GM18861 (cell line): Measurements from ENCODE around the gene RNF5.
"Not testable (repeated sequence)": the region's sequence is repeated elsewhere in the genome, so short reads cannot be mapped to it uniquely, and the experiment has no call there.

Experiments
- ATAC-seq: cut with Tn5 transposase; IDR thresholded peaks from one replicate; pipeline ENCODE4 v1.9.1; 2021; ENCODE audit not compliant: unreplicated experiment

The RNF5 gene

DNA sequence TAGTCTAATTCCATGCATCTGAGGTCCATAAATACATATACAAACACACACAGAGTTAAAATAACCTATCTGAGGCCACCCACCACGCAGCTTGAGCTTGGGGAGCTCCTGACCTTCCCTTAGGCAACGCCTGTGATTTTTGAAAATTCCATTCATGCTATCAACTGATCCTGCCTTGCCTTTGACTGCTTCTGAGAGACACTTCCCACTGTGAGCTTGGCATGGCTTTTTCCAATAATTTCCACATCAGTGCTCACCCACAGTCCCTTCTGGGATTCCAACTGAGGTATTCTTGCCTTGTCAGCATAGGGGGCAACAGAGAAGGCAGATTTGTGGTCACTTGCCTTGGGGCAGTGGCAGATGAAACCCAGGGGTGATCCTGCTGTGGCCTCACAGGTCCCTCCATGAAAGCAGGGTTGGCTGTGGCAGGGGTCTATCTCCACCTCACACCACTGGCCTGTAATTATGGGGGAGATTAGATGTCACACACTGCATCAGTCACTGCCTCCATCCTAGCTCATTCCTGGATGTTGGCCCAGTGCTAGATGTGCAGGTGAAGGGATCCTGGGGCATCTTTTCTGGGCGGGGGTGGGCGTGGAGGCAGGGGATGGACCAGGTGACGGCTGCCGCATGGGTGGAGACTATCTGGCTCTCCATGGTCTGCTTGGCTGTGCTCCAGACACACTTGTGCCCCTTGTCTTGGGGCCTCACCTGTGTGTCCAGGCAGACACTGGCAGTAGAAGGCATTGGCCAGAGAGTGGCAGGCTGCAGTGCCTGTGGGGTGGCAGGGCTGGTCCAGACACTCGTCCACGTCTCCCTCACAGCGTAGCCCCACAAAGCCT, 25.4 kb downstream of the RNF5 start:
- ATAC-seq: no peak

DNA sequence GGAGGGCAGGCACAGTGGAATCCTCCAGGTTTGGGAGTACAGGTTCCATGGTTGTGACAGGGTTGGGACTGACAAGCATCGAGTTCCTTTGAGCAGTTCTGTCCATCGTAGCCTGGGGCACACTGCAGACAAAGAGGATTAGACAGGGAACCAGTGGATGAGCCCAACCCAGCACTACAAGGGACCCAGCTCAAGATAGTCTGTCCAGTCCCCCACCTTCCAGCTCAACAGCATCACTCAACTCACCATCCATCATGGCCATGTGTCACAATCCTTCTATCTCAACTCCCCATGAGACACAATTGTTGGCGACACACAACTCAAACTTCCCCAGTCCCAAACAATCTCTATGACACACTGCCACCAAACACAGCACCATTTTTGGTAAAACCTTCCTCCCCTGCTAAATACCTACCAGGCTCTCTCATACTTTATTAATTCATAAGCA, 26.1 kb downstream of the RNF5 start:
- ATAC-seq: no peak

DNA sequence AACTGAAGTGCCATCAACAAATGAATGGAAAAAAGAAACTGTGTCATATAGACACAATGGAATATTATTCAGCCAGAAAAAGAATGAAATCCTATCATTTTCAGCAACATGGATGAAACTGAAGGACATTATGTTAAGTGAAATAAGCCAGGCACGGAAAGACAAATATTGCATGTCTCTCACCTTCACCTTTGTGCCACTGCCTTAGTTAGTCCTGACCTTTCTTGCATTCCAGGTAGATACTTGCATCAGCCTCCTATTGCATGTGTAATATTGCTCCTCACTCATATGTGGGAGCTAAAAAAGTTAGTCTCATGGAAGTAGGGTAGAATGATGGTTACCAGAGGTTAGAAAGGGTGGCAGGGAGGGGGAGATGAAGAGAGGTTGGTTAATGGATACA, 30.8 kb downstream of the RNF5 start:
- ATAC-seq: no peak

- ATAC-seq: no peak
Observed at GRCh38 chr6:32210191-32210601, 32.0 kb downstream of the RNF5 start.

- not testable (repeated sequence) for ATAC-seq
Observed at GRCh38 chr6:32211432-32211831, 33.2 kb downstream of the RNF5 start.

DNA sequence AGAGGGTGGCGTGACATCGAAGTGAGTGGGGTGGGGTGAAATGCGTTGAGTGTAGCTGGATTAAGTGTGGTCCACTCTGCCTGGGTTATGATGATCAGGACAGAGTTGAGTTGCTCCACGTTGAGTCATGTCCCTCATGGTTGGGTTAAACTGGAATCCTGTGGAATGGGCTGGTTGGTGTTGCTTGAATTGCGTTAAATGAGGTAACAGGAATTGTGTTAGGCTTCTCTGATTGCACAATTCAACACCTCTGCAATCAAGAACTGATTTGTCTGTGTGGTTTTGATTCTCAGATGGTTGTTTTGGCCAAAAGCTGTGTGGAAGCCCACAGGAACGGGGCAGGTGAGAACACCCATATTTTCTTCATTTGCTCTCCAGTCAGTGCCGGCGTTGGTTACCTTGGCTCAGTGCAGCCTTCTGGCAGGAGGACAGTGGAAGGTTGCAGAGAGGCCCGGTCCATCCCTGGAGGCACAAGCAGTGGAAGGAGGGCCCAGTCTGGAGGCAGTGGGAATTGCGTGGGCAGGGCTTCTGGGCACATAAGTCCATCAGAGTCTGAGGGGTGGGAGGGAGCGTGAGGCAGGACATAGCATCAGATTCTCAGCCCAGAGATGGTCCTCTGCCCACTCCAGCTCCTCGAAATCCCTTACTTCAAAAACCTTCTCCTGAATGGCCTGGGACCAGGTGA, 34.0 kb downstream of the RNF5 start:
- ATAC-seq: no peak

DNA sequence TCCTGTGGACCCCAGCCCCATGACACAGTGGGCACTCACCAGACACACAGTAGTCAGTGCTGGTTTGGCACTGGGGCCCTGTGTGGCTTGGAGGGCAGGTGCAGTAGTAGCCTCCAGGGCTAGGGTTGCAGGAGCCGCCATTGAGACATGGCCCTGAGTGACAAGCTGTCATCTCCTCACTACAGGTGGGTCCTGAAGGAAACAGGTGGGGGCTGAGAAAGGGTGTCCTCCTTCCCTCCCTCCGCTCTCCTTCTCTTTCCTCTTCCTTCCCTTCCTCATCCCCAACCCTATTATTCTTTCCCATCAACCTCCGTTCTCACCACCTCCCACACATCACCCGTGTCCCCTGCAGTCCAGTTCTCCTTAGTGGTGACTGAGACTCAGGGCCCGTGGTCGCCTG, 35.4 kb downstream of the RNF5 start:
- ATAC-seq: no peak

- ATAC-seq: no peak
Observed at GRCh38 chr6:32214126-32214525, 35.9 kb downstream of the RNF5 start.

GRCh38 chr6:32215617-32216016, 37.4 kb downstream of the RNF5 start:
- ATAC-seq: no peak

GRCh38 chr6:32216285-32216684, 38.1 kb downstream of the RNF5 start:
- ATAC-seq: no peak

DNA sequence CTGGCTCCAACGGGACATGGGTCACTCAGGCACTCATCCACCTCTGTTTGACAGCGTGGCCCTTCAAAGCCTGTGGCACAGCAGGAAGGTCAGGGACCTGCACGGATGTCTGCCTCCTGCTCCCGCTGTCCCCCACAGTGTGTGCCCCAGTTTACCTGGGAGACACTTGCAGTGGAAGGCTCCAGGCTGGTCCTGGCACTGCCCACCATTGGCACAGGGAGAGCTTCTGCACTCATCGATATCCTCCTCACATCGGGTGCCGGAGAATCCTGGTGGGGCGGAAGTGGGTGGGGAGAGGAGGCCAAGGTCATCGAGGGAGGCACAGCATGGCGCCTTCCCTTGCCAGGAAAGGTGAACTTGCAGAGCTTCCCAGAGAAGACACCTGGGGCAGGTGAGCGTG, 38.8 kb downstream of the RNF5 start:
- no peak for ATAC-seq

DNA sequence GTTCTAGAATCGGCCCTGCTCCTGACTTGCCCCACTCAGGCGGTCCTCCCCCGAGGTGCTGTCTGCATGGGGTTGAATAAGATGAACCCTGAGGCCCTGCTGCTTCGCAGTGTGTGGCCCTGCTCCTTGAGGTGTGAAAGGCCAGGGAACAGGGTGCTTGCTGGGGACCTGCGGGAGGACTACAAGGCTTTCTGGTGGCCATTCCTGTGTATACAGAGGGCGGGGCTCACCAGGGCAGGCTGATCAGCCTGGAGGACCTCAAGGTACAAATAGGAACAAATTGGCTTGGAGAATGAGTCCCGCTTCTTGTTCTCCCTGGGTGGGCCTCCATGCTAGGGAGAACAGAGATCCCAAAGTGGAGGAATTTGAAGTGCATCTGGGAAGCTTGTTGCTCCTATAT, 40.0 kb downstream of the RNF5 start:
- ATAC-seq: no peak

DNA sequence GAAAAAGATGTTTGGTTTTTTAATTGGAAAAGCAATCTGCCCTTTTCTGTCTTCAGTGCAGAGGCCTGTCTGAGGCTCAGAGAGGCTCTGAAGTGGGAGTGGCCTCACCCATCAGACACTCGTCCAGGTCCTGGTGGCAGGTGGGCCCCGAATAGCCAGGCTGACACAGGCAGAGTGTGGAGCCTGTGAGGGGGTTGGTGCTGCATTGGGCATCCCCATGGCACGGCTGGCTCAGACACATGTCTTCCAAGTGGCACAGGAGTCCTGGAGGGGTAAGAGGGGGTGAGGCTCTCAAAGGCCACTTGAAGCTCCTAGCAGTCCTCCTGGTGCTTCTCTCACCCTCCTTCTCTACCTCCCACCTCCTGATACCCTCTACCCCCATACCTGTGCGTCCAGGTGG, 41.8 kb downstream of the RNF5 start:
- no peak for ATAC-seq

GRCh38 chr6:32222333-32223230, 44.4 kb downstream of the RNF5 start:
- ATAC-seq: no peak

DNA sequence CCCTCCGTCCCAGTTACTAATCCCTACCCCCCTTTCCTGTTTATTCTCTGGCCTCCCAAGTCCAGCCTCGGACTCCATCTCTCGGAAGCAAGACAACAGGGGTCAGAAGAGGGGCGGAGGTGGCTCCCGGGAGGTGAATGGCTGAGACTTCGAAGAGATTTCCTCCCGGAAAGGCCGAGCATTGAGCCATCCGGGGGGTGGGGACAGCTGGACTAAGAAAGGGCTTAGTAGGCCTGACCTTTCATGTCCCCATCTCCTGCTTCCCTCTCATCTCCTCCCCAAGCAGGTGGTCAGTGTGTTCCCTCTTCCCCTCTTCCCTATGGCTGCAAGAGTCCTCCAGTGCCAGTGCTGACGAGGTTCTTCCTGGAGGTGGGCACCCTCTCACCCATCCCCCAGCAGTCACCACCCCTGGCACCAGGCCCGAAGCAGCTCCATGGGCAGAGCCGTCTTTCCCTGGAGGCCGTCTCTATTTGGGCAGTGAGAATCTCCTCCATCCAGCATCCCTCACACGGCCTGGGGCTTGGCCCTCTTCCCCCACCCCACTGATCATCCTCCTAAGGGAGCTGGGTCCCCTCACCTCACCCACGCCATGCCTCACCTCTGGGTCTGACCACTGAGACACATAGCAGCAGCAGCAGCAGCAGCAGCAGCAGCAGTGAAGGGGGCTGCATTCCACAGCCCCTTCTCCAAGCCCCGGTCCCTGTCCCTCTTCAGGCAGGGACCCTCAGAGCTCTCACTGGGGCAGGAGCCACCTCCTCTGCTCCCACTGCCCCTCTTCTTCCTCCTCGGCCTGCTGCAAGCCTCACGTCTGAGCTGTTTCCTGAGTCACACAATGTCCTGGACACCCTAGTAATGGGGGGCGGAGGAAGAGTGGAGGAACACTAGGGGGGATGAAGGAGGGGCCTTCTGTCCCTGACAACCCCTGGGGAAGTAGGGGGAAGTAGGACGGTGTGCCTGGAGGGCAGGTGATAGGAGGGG, 45.3 kb downstream of the RNF5 start, which contains the start of gene NOTCH4:
Gene NOTCH4 (minus strand): TSS at position 810 of the 978 bp plus-strand sequence. CDS start 139 bp downstream, at position 671.
- ATAC-seq: no peak

DNA sequence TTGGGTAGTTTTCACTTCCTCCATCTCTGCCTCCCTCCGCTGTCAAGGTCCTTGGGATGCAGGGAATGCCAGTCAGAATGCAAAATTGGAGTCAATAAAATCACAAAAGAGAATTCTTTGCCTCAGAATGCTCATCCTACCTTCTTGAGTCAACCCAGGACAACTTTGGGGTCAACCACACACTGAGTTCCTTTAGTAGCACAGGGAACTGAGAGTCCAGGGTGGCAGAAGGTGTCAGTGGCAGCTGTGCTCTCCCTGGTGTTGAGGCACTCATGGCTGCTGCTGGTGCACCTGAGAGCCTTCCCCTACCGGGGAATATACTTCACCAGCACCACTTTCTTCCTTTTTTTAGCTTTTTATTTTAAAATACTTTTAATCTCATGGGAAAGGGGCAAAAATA, 46.5 kb downstream of the RNF5 start:
- no peak for ATAC-seq

GRCh38 chr6:32226434-32226833, 48.2 kb downstream of the RNF5 start:
- ATAC-seq: no peak
